ENCODE data around the gene ZCCHC7. TPM values are rescaled to one million over a fixed set of nuclear protein-coding genes. Genes with fewer than 3 reads are reported as not detected.

The ZCCHC7 gene
- total RNA-seq, 1 donor from 2014 or later: 12.0 TPM

GRCh38 chr9:37141015-37141414 is 20.6 kb downstream of the ZCCHC7 start:
- DNase-seq (ENCODE audit: low spot score): no peak
- no peak overlapping the region for H3K4me3 Mint-ChIP-seq (ENCODE audit: unreplicated experiment)
- H3K9me3 Mint-ChIP-seq (ENCODE audit: unreplicated experiment): no peaks in the 10 kb centered on the region
- H3K27me3 Mint-ChIP-seq (ENCODE audit: unreplicated experiment): no peaks in the 10 kb centered on the region
- TF ChIP-seq, protein P1, sequence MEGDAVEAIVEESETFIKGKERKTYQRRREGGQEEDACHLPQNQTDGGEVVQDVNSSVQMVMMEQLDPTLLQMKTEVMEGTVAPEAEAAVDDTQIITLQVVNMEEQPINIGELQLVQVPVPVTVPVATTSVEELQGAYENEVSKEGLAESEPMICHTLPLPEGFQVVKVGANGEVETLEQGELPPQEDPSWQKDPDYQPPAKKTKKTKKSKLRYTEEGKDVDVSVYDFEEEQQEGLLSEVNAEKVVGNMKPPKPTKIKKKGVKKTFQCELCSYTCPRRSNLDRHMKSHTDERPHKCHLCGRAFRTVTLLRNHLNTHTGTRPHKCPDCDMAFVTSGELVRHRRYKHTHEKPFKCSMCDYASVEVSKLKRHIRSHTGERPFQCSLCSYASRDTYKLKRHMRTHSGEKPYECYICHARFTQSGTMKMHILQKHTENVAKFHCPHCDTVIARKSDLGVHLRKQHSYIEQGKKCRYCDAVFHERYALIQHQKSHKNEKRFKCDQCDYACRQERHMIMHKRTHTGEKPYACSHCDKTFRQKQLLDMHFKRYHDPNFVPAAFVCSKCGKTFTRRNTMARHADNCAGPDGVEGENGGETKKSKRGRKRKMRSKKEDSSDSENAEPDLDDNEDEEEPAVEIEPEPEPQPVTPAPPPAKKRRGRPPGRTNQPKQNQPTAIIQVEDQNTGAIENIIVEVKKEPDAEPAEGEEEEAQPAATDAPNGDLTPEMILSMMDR (IDR thresholded peaks at IDR 0.05; ENCODE audit: unreplicated experiment): no peak
- peaks cover 7% of the 10 kb centered on the region for H3K4me1 Mint-ChIP-seq (ENCODE audit: unreplicated experiment)
- H3K36me3 Mint-ChIP-seq (ENCODE audit: low read depth, unreplicated experiment): peaks cover 7% of the 10 kb centered on the region
- H3K27ac Mint-ChIP-seq (ENCODE audit: unreplicated experiment): no peak overlapping the region

DNA sequence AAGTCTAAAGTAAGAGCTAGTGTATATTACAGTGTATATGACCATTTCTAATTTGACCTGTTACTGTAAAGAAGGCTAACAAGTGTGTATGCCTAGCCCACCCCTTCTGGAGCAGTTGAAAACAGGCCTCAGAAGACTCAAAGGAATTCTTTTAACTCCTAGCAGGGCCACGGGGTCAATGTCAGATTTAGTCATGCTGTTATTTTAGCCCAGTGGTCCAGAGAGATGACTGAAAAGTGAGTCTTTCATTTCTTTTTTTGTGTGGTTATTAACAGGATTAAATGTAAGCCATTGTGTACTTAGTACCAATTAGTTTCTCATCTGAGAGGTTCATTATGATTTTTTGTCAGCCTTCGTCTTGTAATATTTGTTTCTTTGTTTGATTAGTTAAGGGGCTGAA is 24.4 kb downstream of the ZCCHC7 start:
- Mint-ChIP-seq H3K9me3 (ENCODE audit: unreplicated experiment) (no peaks in the 10 kb centered on the region), H3K4me1 (ENCODE audit: unreplicated experiment) (peaks cover 20% of the 10 kb centered on the region), H3K36me3 (ENCODE audit: low read depth, unreplicated experiment) (no peaks in the 10 kb centered on the region), H3K4me3 (ENCODE audit: unreplicated experiment) (no peak overlapping the region), H3K27ac (ENCODE audit: unreplicated experiment) (no peak overlapping the region), H3K27me3 (ENCODE audit: unreplicated experiment) (no peaks in the 10 kb centered on the region)
- peak; percentile 5 for DNase-seq (ENCODE audit: low spot score)
- TF ChIP-seq, protein P1 (IDR thresholded peaks at IDR 0.05; ENCODE audit: unreplicated experiment): no peak

- Mint-ChIP-seq H3K36me3 (ENCODE audit: low read depth, unreplicated experiment) (no peaks in the 10 kb centered on the region), H3K4me1 (ENCODE audit: unreplicated experiment) (peaks cover 24% of the 10 kb centered on the region), H3K9me3 (ENCODE audit: unreplicated experiment) (no peaks in the 10 kb centered on the region), H3K4me3 (ENCODE audit: unreplicated experiment) (no peak overlapping the region), H3K27ac (ENCODE audit: unreplicated experiment) (peak overlapping the region; percentile 90), H3K27me3 (ENCODE audit: unreplicated experiment) (no peaks in the 10 kb centered on the region)
- DNase-seq (ENCODE audit: low spot score): no peak
- TF ChIP-seq, protein P1 (IDR thresholded peaks at IDR 0.05; ENCODE audit: unreplicated experiment): no peak
Measured at GRCh38 chr9:37146410-37146809, 26.0 kb downstream of the ZCCHC7 start.

- Mint-ChIP-seq H3K9me3 (ENCODE audit: unreplicated experiment) (no peaks in the 10 kb centered on the region), H3K27ac (ENCODE audit: unreplicated experiment) (no peak overlapping the region), H3K27me3 (ENCODE audit: unreplicated experiment) (no peaks in the 10 kb centered on the region), H3K36me3 (ENCODE audit: low read depth, unreplicated experiment) (no peaks in the 10 kb centered on the region), H3K4me1 (ENCODE audit: unreplicated experiment) (peaks cover 20% of the 10 kb centered on the region), H3K4me3 (ENCODE audit: unreplicated experiment) (no peak overlapping the region)
- TF ChIP-seq, protein P1 (IDR thresholded peaks at IDR 0.05; ENCODE audit: unreplicated experiment): no peak
- DNase-seq (ENCODE audit: low spot score): no peak
Measured at GRCh38 chr9:37148181-37148580, 27.8 kb downstream of the ZCCHC7 start.

GRCh38 chr9:37149666-37150308 is 29.4 kb downstream of the ZCCHC7 start:
- DNase-seq (ENCODE audit: low spot score): no peak
- Mint-ChIP-seq H3K36me3 (ENCODE audit: low read depth, unreplicated experiment) (no peaks in the 10 kb centered on the region), H3K4me3 (ENCODE audit: unreplicated experiment) (no peak overlapping the region), H3K27ac (ENCODE audit: unreplicated experiment) (peak overlapping the region; percentile 40), H3K27me3 (ENCODE audit: unreplicated experiment) (no peaks in the 10 kb centered on the region), H3K9me3 (ENCODE audit: unreplicated experiment) (no peaks in the 10 kb centered on the region), H3K4me1 (ENCODE audit: unreplicated experiment) (peaks cover 17% of the 10 kb centered on the region)
- TF ChIP-seq, protein P1 (IDR thresholded peaks at IDR 0.05; ENCODE audit: unreplicated experiment): no peak
